H1 (cell line): ENCODE measurements around the gene HADH. TPM values are rescaled to one million over a fixed set of nuclear protein-coding genes. Genes with fewer than 3 reads are reported as not detected.

Source experiments
- CTCF ChIA-PET: fragments of 300-600 bp; sonication (Branson Sonifier 250); formaldehyde crosslinking; loops from one replicate; lab custom pipeline; 2021; ENCODE audit not compliant: partially characterized antibody; lab: Charles Lee
- POLR2A ChIA-PET: fragments of 300-600 bp; sonication (Branson Sonifier 250); formaldehyde crosslinking; loops from one replicate; lab custom pipeline; 2021; ENCODE audit warnings: inconsistent platforms; ENCODE audit not compliant: partially characterized antibody; lab: Charles Lee
- DNase-seq, 2 experiments: peaks; one replicate each; pipeline versions ENCODE4 v3.0.0 to v3.0.0-alpha.2; 2010 to 2022; ENCODE audit warnings: low spot score in 2 of 2, low read depth in 1 of 2, mixed read lengths in 1 of 2
- FAIRE-seq: peaks from 2 replicates; lab custom pipeline; 2011; peaks lifted over from hg19 to GRCh38; lab: Jason Lieb, UNC
- H2AFZ ChIP-seq: 2 replicates; pipeline ENCODE4 v1.8.1; 2012; ENCODE audit warnings: low read length, inconsistent platforms
- H2AK5ac ChIP-seq: 2 replicates; pipeline ENCODE4 v1.6.1; 2013; ENCODE audit warnings: low read depth, low read length
- H2BK120ac ChIP-seq: replicated peaks from 2 replicates; pipeline ENCODE3; 2013; ENCODE audit warnings: low read depth, low read length, inconsistent platforms
- H2BK12ac ChIP-seq: 2 replicates; pipeline ENCODE4 v1.6.1; 2013; ENCODE audit warnings: low read depth, low read length
- H2BK15ac ChIP-seq: 2 replicates; pipeline ENCODE4 v1.6.1; 2013; ENCODE audit warnings: low read length
- H2BK20ac ChIP-seq: 2 replicates; pipeline ENCODE4 v1.6.1; 2013; ENCODE audit warnings: low read length
- H2BK5ac ChIP-seq: 2 replicates; pipeline ENCODE4 v1.6.1; 2013; ENCODE audit warnings: low read depth, low read length
- H3K14ac ChIP-seq: 2 replicates; pipeline ENCODE4 v1.6.1; 2013; ENCODE audit warnings: inconsistent platforms; ENCODE audit not compliant: insufficient read length
- H3K18ac ChIP-seq: 2 replicates; pipeline ENCODE4 v1.6.1; 2013; ENCODE audit warnings: low read length; ENCODE audit errors: extremely low read depth
- H3K23ac ChIP-seq: 2 replicates; pipeline ENCODE4 v1.6.1; 2013; ENCODE audit warnings: inconsistent platforms; ENCODE audit not compliant: insufficient read length
- H3K23me2 ChIP-seq: 2 replicates; pipeline ENCODE4 v1.6.1; 2013; ENCODE audit warnings: low read depth, low read length
- H3K27ac ChIP-seq: 2 replicates; pipeline ENCODE4 v1.6.1; 2011; ENCODE audit warnings: low read depth, low read length, inconsistent platforms
- H3K27me3 ChIP-seq, 4 experiments: replicated peaks in 1 of 4; 1 replicate in 1 of 4; 2 replicates in 3 of 4; pipeline versions ENCODE4 v1.6.1 to v1.8.1; 2011 to 2013; ENCODE audit warnings: low read length in 3 of 4, mild to moderate bottlenecking in 3 of 4, inconsistent platforms in 2 of 4, mixed read lengths in 2 of 4, moderate library complexity in 1 of 4; ENCODE audit not compliant: control insufficient read depth in 3 of 4, insufficient read depth in 3 of 4; ENCODE audit errors: extremely low read depth in 1 of 4
- H3K36me3 ChIP-seq, 4 experiments: 2 replicates each; pipeline versions ENCODE4 v1.6.1 to v1.8.1; 2011 to 2013; ENCODE audit warnings: mild to moderate bottlenecking in 4 of 4, low read length in 3 of 4, moderate library complexity in 2 of 4, control low read depth in 1 of 4, inconsistent platforms in 1 of 4; ENCODE audit not compliant: insufficient read depth in 4 of 4, control insufficient read depth in 2 of 4
- H3K4ac ChIP-seq: replicated peaks from 2 replicates; pipeline ENCODE3; 2013; ENCODE audit warnings: low read length, low read depth, mixed read lengths, inconsistent platforms; ENCODE audit not compliant: insufficient read length
- H3K4me1 ChIP-seq, 4 experiments: replicated peaks in 1 of 4; 1 replicate in 1 of 4; 2 replicates in 3 of 4; pipeline versions ENCODE4 v1.6.1 to v1.8.1; 2011 to 2013; ENCODE audit warnings: low read length in 3 of 4, inconsistent platforms in 2 of 4, mixed read lengths in 1 of 4; ENCODE audit not compliant: insufficient read depth in 4 of 4, control insufficient read depth in 3 of 4
- H3K4me2 ChIP-seq, 2 experiments: 2 replicates each; pipeline versions ENCODE4 v1.6.1 to v1.8.1; 2011 to 2013; ENCODE audit warnings: low read depth in 2 of 2, low read length in 2 of 2, control low read depth in 1 of 2, inconsistent platforms in 1 of 2, mild to moderate bottlenecking in 1 of 2; ENCODE audit not compliant: insufficient read depth in 1 of 2
- H3K4me3 ChIP-seq, 4 experiments: fragments of 200-600, 300-600 bp in 1 of 4; sonication (generic), shearing (Covaris generic), sonication (Bioruptor Twin) in 1 of 4; 2 replicates each; pipeline versions ENCODE4 v1.5.1 to v1.8.1; 2011 to 2016; ENCODE audit warnings: low read length in 4 of 4, low read depth in 3 of 4, control low read depth in 2 of 4, inconsistent platforms in 2 of 4, mild to moderate bottlenecking in 2 of 4, mixed read lengths in 1 of 4, moderate library complexity in 1 of 4; ENCODE audit not compliant: insufficient read depth in 2 of 4; ENCODE audit errors: extremely low read depth in 1 of 4
- H3K56ac ChIP-seq: replicated peaks from 2 replicates; pipeline ENCODE3; 2013; ENCODE audit warnings: low read depth, mild to moderate bottlenecking, mixed read lengths, low read length, inconsistent platforms; ENCODE audit not compliant: insufficient read length
- H3K79me1 ChIP-seq: 2 replicates; pipeline ENCODE4 v1.6.1; 2013; ENCODE audit warnings: low read depth, low read length, control low read depth
- H3K79me2 ChIP-seq, 2 experiments: 2 replicates each; pipeline versions ENCODE4 v1.6.1 to v1.8.1; 2012 to 2013; ENCODE audit warnings: low read length in 2 of 2, mild to moderate bottlenecking in 2 of 2, inconsistent platforms in 1 of 2; ENCODE audit not compliant: insufficient read depth in 2 of 2, control insufficient read depth in 1 of 2
- H3K9ac ChIP-seq, 4 experiments: replicated peaks in 1 of 4; 1 replicate in 1 of 4; 2 replicates in 3 of 4; pipeline versions ENCODE4 v1.6.1 to v1.8.1; 2011 to 2013; ENCODE audit warnings: low read depth in 3 of 4, low read length in 3 of 4, control low read depth in 2 of 4, mild to moderate bottlenecking in 2 of 4, moderate library complexity in 2 of 4, inconsistent platforms in 1 of 4; ENCODE audit errors: extremely low read depth in 1 of 4
- H3K9me3 ChIP-seq, 2 experiments: 2 replicates each; pipeline versions ENCODE4 v1.6.1 to v1.8.1; 2012 to 2013; ENCODE audit warnings: mild to moderate bottlenecking in 2 of 2, moderate library complexity in 2 of 2, control low read depth in 1 of 2, inconsistent platforms in 1 of 2, low read depth in 1 of 2, low read length in 1 of 2, mixed read lengths in 1 of 2; ENCODE audit not compliant: insufficient read depth in 2 of 2
- H4K20me1 ChIP-seq, 2 experiments: replicated peaks in 1 of 2; 2 replicates each; pipeline versions ENCODE3 to v1.8.1; 2011 to 2013; ENCODE audit warnings: inconsistent platforms in 2 of 2, low read length in 2 of 2, mild to moderate bottlenecking in 1 of 2; ENCODE audit not compliant: insufficient read depth in 2 of 2, control insufficient read depth in 1 of 2
- H4K5ac ChIP-seq: 2 replicates; pipeline ENCODE4 v1.6.1; 2013; ENCODE audit warnings: low read length, low read depth, mixed read lengths, inconsistent platforms; ENCODE audit not compliant: insufficient read length
- H4K8ac ChIP-seq: 2 replicates; pipeline ENCODE4 v1.8.0; 2013; ENCODE audit warnings: mild to moderate bottlenecking, moderate library complexity, low read length, inconsistent platforms; ENCODE audit not compliant: insufficient read depth; ENCODE audit errors: extremely low read depth
- H4K91ac ChIP-seq: replicated peaks from 2 replicates; pipeline ENCODE3; 2013; ENCODE audit warnings: low read length, mixed read lengths, inconsistent platforms; ENCODE audit not compliant: insufficient read length
- ATF2 ChIP-seq: IDR thresholded peaks from 2 replicates; pipeline ENCODE4 v1.6.1; 2012; ENCODE audit warnings: low read length, inconsistent platforms
- CEBPB ChIP-seq: IDR thresholded peaks from 2 replicates; pipeline ENCODE4 v1.6.1; 2012; ENCODE audit warnings: low read depth, low read length
- CTBP2 ChIP-seq: IDR thresholded peaks from 2 replicates; pipeline ENCODE4 v1.7.0; 2011; ENCODE audit warnings: borderline replicate concordance, mild to moderate bottlenecking, moderate library complexity, mixed read lengths, low read length; ENCODE audit not compliant: insufficient read depth, insufficient read length
- SP1 ChIP-seq: IDR thresholded peaks from 2 replicates; pipeline ENCODE4 v1.6.1; 2011; ENCODE audit warnings: low read depth, low read length
- WGBS, 2 experiments: shearing (Covaris generic) in 1 of 2; methylation state at CpG; one replicate each; pipeline versions ENCODE4 v1.1.6 to v1.1.7; 2013 to 2015; ENCODE audit warnings: low lambda C conversion rate in 2 of 2, mixed read lengths in 2 of 2, inconsistent platforms in 1 of 2, low coverage in 1 of 2, missing lambda C conversion rate in 1 of 2; ENCODE audit not compliant: insufficient replicate concordance in 2 of 2, insufficient coverage in 1 of 2, insufficient read length in 1 of 2; ENCODE audit errors: extremely low coverage in 1 of 2, missing lambda C conversion rate in 1 of 2; 5-methylcytosine and 5-hydroxymethylcytosine counted together
- polyA plus RNA-seq, 7 experiments: library from polyadenylated mRNA; depleted of rRNA in 3 of 7; stranded (reverse) in 5 of 7; unstranded in 2 of 7; fragments of >200 nt in 5 of 7; fragments of 200-250 nt in 2 of 7; gene quantifications; 1 replicate in 5 of 7; 2 replicates in 1 of 7; 4 replicates in 1 of 7; pipeline versions ENCODE4 v1.2.1 to v1.2.3, GENCODE V29; 2011 to 2013; ENCODE audit warnings: missing spikeins in 2 of 7, mixed read lengths in 2 of 7
- total RNA-seq: library from RNA; stranded (reverse); fragmentation: NEBNext Ultra II Directional; extraction: Animal tissue kit (Norgen Biotek cat#: 25700); gene quantifications from 2 replicates; pipeline ENCODE4 v1.2.1, GENCODE V29; 2021
- TF ChIP-seq, protein P1 (sequence below): IDR thresholded peaks from 2 replicates; pipeline ENCODE4 v1.6.1; 2012; ENCODE audit warnings: inconsistent platforms

HADH gene
- total and polyA plus RNA-seq, 2 of the 8 experiments (the other 6 are each of a cell fraction or from before 2014, with no cell fraction given), result 47.5 to 54.4 TPM

GRCh38 chr4:108058685-108059440, 69.2 kb downstream of the HADH start:
- no peak overlapping the region for H4K91ac ChIP-seq
- no peaks in the 10 kb centered on the region for H3K36me3 ChIP-seq
- H3K23me2 ChIP-seq, result no peaks in the 10 kb centered on the region
- H3K14ac ChIP-seq, result no peak overlapping the region
- no peaks in the 10 kb centered on the region for H3K79me1 ChIP-seq
- CTCF ChIA-PET, result interaction anchor here (0.8 to 4.5 kb wide), 17 partner anchors 9 to 514 kb away, joined by 3 to 39 read pairs (median 4); no protein-coding TSS in a partner anchor
- H3K9ac ChIP-seq, result no peak overlapping the region
- H3K4me1 ChIP-seq, result no peaks in the 10 kb centered on the region; a peak in 1 of 7 replicates
- H4K5ac ChIP-seq, result no peak overlapping the region
- H3K4me3 ChIP-seq, result no peak overlapping the region
- no peak overlapping the region for H2BK120ac ChIP-seq
- no peaks in the 10 kb centered on the region for H3K9me3 ChIP-seq
- no peak overlapping the region for H3K18ac ChIP-seq
- no peak overlapping the region for H2AK5ac ChIP-seq
- H2BK5ac ChIP-seq, result no peak overlapping the region
- WGBS, 2 experiments, result 89% methylated on average over 11 of the region's 11 CpGs; no CpG with 5 or more reads in 1 of the 2 experiments
- H4K8ac ChIP-seq, result no peak overlapping the region
- H3K27me3 ChIP-seq, result no peaks in the 10 kb centered on the region
- no peak overlapping the region for H3K23ac ChIP-seq
- FAIRE-seq, result no peak
- H3K4me2 ChIP-seq, result no peak overlapping the region
- TF ChIP-seq CEBPB (no peak), ATF2 (no peak), SP1 (no peak), CTBP2 (no peak)
- TF ChIP-seq, protein P1, sequence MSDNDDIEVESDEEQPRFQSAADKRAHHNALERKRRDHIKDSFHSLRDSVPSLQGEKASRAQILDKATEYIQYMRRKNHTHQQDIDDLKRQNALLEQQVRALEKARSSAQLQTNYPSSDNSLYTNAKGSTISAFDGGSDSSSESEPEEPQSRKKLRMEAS, result no peak
- H3K56ac ChIP-seq, result no peak overlapping the region
- no peaks in the 10 kb centered on the region for H4K20me1 ChIP-seq
- H3K79me2 ChIP-seq, result no peaks in the 10 kb centered on the region
- H2BK12ac ChIP-seq, result no peak overlapping the region
- no peak overlapping the region for H3K27ac ChIP-seq
- no peak overlapping the region for H2BK15ac ChIP-seq
- no peak for DNase-seq
- POLR2A ChIA-PET, result no interaction called here
- no peak overlapping the region for H3K4ac ChIP-seq
- no peak overlapping the region for H2BK20ac ChIP-seq
- H2AFZ ChIP-seq, result no peak overlapping the region
